Astrocyte (in vitro differentiated cells and primary cell): ENCODE results near the gene LRG1.

Experiments
- CTCF ChIP-seq: IDR thresholded peaks from 2 replicates; pipeline ENCODE4 v1.5.1; 2011; ENCODE audit warnings: low read depth, mild to moderate bottlenecking, inconsistent platforms, low read length, moderate library complexity; ENCODE audit not compliant: insufficient read depth
- EZH2 ChIP-seq: IDR thresholded peaks from 2 replicates; pipeline ENCODE4 v1.6.1; 2012; ENCODE audit warnings: mild to moderate bottlenecking, low read length, inconsistent platforms; ENCODE audit not compliant: insufficient read depth

GRCh38 chr19:4577020-4577782 is 37.4 kb upstream of the LRG1 start:
- no peak for TF ChIP-seq CTCF
- no peak for TF ChIP-seq EZH2
